Gastrocnemius medialis (tissue), 4 donors: ENCODE measurements around the gene GPR78. TPM values are rescaled to one million over a fixed set of nuclear protein-coding genes. Genes with fewer than 3 reads are reported as not detected.

Experiments used
- total RNA-seq, 4 donors: library from RNA; depleted of rRNA; stranded (reverse); fragments of >200 nt; gene quantifications; one replicate each; pipeline versions ENCODE4 v1.1.0 to v1.2.3, GENCODE V29; 2016

GPR78 gene
- total RNA-seq, 4 donors from 2014 or later: not detected

Other genes starting within 250 kb of the GPR78 start
- 10 to 100 TPM; 19.0 to 32.9 (median 22.1) TPM for gene ACOX3, start 139.7 kb upstream of the GPR78 start, total RNA-seq
- gene TRMT44, start 139.6 kb upstream of the GPR78 start, total RNA-seq: 10 to 100 TPM in 2 of 4 donors, 1 to 10 TPM in 2; 7.5 to 16.4 (median 10.2) TPM
- gene CPZ, start 12.4 kb downstream of the GPR78 start, total RNA-seq: not detected